GM19193 (cell line): ENCODE results near the gene ZRANB1.

Experiments used
- POLR2A ChIP-seq: IDR thresholded peaks from 4 replicates; pipeline ENCODE4 v1.6.1; 2011; ENCODE audit not compliant: insufficient read depth, insufficient read length; ENCODE audit errors: extremely low read depth

ZRANB1 gene

DNA sequence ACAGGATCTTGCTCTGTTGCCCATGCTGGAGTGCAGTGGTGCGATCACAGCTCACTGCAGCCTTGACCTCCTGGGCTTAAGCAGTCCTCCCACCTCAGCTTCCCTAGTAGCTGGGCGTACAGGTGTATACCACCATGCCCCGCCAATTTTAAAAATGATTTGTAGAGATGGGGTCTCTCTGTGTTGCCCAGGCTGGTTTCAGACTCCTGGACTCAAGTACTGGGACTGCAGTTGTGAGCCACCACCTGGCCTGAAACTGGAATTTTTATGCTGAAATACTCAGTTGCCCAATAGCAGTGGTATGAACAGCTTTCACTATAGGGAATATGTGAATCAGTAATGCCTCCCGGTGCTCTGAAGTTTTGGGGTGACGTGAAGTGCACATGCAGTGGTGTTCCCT lies 7.6 kb downstream of the ZRANB1 start:
- no peak for TF ChIP-seq POLR2A

DNA sequence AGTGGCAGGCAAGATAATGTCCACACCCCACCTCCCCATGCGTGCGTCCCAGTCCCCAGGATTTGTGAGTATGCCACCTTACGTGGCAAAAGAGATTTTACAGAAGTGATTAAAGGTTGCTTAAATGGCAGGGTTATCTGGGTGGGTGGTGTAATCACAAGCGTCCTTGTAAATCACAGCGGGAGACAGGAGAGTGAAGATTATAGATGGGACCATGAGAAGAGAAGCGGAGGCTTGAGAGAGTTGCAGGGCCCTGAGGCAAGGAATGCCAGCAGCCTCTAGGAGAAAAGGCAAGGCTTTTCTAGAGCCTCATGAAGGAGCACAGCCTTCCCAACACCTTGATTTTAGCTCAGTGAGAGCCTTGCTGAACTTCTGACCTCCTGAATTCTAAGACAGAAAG lies 10.2 kb downstream of the ZRANB1 start:
- no peak for TF ChIP-seq POLR2A

DNA sequence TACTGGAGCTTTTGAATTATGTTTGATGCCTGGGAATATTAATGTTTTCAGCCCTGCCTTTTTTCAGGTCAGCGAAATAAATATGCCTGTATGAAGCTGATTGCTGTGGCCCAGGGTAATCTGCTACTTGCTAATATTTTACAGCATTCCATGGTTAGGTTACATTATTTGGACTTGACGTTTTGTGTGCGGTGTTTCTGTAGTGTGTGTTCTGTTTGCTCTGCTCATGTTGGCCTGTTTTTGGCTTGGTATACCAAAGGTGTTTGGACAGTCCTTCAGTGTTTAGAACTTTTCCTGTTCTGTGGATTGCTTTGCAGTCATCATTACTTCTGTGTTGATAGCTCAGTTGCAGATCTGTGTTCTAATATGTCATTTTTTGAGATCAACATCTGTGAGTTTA lies 11.5 kb downstream of the ZRANB1 start:
- TF ChIP-seq POLR2A: no peak

DNA sequence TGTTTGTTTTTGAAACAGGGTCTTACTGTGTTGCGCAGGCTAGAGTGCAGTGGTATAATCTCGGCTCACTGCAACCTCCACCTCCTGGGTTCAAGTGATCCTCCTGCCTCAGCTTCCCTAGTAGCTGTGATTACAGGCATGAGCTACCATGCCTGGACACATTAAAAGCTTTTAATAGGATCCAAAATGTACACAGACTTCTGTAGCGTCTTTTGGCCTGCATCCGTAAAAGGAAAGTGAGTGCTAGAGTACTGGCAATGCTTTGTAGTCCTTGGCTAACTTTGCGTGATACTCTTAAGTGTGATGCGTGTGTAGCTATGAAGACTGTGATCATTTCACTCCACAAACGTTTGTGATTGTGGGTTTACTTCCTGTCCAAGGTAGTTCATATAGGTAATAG lies 13.3 kb downstream of the ZRANB1 start:
- TF ChIP-seq POLR2A: no peak

DNA sequence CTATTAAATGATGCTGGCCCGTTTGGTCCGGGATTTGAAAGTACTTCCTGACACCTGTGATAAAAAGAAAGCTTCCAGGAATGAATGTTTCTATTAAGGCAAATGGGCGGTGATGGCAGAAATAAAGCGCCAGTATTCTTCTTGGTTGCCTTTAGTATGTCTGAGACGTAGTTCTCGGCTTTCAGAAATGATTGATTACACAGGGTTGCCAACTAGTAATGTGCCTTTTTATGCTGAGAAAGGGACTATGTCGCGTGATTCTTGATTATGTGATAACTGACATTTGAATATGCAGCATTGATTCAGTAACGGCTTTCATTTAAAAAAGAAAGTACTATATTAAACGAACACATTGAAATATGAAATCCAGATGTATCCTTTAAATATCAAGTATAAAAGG lies 13.9 kb downstream of the ZRANB1 start:
- TF ChIP-seq POLR2A: no peak

DNA sequence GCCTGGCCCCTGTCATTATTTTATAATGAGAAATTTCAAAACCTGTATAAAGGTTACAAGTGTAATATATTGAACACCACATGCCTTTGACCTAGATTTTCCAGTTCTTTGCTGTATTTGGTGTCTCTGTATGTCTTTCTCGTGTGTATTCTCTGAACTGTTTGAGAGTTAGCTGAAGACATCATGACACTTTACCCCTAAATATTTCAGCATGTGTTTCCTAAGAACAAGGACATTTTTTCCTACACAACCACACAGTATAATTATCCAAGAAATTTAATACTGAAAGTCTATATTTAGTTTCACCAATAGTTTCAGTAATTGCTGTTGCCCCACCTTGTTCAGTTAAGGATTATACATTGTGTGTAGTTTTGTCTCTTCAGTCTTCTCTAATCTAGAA lies 14.8 kb downstream of the ZRANB1 start:
- TF ChIP-seq POLR2A: no peak

DNA sequence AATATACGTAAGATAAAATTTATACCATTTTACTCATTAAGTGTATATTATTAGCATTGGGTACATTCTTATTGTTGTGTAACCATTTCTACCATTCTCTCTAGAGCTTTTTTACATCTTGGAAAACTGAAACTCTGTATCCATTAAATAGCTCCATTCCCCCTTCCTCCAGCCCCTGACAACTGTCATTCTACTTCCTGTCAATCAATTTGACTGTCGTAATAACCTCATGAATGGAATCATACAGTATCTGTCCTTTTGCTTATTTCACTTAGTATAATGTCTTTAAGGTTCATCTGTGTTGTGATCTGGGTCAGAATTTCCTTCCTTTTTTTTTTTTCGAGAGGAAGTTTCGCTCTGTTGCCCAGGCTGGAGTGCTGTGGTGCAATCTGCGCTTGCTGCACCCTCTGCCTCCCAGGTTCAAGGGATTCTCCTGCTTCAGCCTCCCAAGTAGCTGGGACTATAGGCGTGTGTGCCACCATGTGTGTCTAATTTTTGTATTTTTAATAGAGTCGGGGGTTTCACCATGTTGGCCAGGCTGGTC lies 15.6 kb downstream of the ZRANB1 start:
- no peak for TF ChIP-seq POLR2A

DNA sequence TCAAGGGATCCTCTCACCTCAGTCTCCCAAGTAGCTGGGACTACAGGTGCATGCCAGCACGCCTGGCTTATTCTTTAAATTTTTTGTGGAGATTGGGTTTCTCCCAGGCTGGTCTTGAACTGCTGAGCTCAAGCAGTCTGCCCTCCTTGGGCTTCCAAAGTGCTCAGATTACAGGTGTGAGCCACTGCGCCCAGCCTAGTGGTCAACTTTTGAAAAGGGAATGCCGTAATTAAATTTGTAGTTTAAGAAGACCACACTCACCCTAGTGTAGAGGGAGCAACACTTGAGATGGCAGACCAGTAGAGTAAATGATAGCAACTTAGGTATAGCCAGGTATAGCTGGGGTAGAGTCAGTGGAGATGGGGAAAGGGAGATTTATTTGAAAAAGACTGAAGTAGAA lies 17.6 kb downstream of the ZRANB1 start:
- no peak for TF ChIP-seq POLR2A

DNA sequence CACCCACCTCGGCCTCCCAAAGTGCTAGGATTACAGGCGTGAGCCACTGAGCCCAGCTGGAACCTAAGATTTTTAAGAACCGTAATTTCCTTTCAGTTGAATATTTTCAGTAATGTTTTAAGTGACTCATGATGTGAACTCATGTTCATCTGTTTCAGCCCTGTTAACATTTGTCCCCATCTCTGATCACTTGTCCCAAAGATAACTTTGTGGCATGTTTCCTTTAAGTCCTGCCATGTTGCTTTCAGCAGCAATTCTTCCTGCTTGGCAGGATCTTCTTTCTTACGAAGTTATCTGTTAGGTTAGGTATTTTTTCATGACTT lies 19.3 kb downstream of the ZRANB1 start:
- TF ChIP-seq POLR2A: no peak

DNA sequence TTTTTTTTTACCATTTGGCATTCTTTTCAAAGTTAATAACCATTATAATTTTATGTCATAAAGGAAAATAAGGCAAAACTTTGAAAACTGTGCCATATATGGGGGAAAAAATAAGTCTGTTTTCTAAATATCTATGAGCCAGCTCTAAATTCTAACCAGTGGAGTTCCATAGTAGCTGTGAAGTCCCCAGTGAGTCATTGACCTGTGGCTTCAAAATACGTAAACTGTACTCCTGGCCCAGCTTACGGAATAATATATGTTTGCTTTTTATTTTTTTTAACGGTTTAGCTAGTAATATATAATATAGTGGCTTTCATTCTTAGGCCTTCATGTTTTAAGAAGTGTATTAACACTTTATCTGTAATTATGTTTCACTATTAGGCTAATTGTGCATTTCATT lies 20.5 kb downstream of the ZRANB1 start:
- no peak for TF ChIP-seq POLR2A

DNA sequence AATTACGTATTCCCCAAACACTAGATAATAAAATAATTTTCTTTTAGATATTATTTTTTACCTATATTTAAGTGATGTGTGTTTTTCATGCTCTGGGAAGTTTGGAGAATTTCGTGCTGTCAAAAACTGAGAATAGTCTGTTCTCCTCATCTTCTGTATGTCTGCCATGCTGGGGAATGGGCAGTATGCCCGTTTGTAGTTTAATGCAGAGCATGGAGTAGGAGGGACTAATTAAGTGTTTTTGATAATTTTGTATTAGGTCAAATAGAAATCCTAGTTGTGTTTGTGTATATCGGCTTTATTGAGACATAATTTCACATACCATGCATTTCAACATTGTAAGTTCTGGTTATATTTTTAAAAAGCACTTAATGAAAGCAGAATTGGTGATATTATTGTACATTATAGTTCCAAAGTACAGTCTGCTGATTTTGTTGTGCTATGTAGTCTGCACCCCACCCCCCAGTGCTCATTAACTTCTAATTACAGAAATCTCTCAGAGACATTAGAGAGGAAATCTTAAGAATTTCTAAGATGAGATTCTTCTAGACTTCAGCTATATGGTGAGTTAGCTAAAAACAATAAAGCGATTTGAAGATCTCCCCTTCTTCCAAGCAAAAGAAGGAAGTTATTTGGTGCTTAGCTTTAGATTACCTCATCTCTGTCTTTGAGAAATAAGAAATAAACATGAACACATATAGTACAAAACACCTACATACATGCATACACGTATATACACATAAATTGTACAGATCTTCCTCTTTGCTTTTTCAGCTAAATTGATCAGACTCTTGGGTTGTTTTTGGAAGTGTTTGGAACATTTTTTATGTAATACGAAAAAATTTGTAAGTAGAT lies 22.2 kb downstream of the ZRANB1 start:
- no peak for TF ChIP-seq POLR2A

DNA sequence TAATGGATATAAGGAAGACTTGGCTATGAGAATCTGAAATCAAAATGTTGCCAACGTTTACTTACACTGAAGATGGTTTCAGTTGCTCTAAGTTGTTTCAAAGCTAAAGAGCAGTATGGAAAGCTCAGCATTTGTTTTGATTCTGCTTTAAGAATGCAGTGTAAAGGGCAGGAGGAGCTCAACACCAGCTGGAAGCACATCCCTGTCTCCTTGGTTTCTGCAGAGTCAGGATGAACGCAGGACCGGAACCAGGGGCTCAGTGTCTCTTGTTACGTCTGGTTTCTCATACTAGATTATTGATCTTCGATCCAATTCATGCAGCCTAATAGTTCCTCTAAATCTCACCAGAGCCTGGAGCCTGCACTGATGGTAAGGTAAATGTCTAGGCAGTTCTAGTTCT lies 24.1 kb downstream of the ZRANB1 start:
- no peak for TF ChIP-seq POLR2A

DNA sequence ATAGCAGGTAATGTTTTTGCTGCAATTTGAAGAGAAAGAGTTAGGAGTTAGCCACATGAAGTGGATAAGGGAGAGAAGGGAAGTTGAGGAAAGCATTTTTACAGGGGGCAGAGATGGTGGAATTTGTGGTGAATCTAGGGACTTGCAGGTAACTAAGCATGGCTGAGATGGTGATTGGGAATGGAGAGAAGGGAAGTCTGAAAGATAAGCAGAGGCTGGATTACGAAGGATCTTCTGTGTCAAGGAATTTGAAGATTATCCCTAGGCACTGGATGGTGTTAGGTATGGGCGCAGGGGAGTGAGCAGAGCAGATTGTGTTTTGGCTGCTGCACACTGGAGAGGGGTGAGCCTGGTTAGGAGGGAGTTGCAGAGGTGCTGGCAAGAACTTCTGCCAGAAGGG lies 25.3 kb downstream of the ZRANB1 start:
- no peak for TF ChIP-seq POLR2A

DNA sequence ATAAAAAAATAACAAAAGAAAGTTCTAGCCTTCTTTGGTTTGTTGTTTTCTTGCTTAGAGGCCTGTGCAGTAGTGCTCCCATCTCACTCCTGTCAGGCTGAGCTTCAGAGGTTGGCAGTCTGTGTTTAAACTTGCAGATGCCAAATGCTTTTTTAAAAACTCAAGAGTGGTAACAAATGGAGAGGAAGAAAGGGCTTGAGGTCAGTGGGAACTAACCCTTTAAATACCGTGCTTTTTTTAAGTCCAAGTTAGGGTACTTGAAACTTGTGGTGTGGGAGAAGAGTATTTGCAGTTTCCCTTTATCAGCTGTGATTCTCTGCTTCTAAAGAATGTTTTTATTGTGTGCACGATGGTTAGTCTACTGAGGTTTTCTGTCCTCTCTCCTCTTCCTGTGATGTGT lies 29.4 kb downstream of the ZRANB1 start:
- no peak for TF ChIP-seq POLR2A

DNA sequence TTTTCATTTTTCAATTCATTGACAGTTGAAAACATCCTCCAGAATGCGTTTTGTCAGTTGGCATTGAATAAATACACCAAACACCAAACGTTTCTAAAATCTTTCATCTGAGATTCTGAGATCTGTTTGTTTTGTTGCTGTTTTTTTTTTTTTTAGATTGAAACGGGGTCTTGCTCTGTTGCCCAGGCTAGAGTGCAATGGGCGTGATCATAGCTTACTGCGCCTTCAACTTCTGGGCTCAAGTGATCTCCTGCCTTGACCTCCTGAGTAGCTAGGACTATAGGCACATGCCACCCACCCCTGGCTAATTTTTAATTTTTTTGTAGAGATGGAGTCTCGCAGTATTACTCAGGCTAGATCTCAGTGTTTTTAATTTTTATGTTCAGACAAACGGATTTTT lies 30.7 kb downstream of the ZRANB1 start:
- TF ChIP-seq POLR2A: no peak

DNA sequence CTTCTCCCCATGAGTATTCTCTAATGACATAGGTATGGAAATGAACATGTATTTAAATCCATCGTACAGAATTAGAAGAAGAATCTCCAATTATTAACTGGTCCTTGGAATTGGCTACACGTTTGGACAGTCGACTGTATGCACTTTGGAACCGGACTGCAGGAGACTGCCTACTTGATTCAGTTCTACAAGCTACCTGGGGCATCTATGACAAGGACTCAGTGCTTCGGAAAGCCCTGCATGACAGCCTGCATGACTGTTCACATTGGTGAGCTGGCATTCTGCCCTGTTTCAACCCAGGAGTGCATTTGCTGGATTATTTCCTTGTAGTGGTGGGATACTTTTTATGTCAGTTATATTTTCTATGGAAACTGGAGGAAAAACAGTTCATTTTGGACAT lies 32.2 kb downstream of the ZRANB1 start:
- TF ChIP-seq POLR2A: no peak
